Activated CD4-positive, alpha-beta T cell treated with anti-CD3 and anti-CD28 coated beads for 24 hours (primary cell): ENCODE results near the gene SOX15.
"Not testable (repeated sequence)": the region's sequence is repeated elsewhere in the genome, so short reads cannot be mapped to it uniquely, and the experiment has no call there.

Source experiments
- DNase-seq, 2 donors: peaks; one replicate each; pipeline ENCODE4 v3.0.0-alpha.2; 2020; ENCODE audit warnings: low read depth in 2 of 2

The SOX15 gene

DNA sequence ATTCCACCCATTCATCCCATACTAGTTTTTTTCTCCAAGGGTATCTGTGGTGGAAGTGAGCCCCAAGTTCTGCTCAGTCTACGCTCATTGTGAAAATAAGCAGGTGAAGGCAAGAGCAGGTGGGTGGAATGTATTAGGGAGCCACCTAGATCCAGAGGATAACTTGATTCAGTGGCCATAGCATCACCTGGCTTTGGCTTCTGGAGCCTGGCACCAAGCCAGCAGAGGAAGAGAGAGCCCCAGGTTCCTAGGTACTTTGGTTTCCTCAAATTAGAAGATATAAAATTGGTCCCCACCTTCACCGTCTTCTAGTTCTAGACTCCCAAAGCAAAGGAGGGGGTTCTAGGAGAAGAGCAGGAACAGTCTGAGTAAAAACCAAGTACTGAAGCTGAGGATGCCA, 20.7 kb upstream of the SOX15 start:
- DNase-seq, result no peak

DNA sequence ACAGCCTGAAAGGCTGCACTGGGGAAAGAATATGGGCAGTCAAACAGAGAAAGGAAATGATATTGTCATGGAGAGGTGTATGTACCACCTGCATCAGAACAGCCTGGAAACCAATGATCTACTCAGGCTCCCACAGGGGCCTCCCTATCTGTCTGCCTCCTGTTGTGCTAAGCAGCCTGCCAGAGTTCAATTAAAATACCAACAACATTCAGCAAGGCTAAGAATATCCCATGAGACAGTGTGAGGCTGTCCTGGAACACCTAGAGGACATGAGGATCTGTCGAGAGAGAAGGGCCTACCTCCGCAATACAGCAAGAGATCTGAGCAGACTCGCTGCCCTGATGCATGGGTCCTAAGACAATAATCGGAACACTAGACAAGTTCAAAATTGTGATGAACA, 16.4 kb upstream of the SOX15 start:
- DNase-seq, result no peak

DNA sequence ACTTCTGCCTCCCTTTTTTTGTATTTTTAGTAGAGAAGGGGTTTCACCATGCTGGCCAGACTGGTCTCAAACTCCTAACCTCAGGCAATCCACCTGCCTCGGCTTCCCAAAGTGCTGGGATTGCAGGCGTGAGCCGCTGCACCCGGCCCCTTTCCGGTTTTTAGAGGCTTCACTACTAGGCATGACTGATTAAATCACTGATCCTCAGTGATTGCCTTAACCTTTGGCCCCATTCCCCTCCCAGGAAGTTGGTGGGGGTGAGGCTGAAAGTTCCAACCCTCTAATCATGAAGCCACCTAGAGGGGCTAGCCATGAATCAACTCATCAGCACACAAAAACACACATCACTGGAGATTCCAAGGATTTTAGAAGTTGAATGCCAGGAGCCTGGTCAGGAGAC, 7.7 kb upstream of the SOX15 start:
- DNase-seq, result not testable (repeated sequence)

DNA sequence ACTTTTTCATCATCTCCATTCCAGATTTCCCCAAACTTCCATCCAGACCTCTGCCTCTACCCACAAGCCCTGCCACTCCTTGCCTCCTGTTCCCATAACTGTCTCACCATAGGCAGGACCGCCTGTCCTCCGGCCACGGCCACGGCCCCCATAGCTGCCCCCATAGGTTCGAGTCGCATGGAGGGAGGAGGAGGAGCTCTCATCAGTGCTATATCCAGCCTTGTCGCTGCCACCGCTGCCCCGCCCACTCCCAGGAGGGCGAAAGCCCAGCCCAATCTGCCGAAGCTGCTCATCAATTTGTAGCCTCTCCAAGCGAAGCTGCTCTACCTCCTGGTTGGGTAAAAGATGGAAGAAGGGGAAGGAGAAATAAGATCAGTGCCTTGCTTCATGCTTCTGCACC, 3.4 kb upstream of the SOX15 start:
- no peak for DNase-seq

DNA sequence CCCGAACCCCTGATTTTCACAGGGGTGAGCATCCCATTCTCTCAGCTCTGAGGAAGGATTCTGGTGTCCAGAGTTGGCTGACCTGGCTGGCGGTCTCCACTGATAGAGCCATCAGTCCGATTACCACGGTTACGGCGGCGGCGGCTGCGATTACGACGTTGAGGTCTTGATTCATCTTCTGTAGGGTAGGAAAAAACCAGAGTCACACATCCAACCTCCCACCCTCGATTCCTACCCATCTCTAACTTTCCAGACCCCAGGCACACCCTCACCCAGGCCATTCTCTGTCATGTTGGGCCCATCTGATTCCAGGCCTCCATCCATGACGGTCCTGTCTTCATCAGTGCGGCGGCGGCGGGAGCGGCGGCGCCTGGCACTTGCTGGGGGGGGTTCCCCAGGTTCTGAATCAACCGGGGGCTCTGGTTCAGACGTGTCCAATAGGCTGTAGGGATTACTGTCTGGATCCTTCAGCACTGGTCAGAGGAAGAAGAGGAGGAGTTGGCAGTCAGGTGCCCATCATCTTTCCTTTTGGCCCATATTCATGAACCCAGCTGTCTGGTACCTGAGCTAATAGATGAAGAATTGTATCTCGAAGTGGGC, 2.6 kb upstream of the SOX15 start:
- DNase-seq, result no peak

DNA sequence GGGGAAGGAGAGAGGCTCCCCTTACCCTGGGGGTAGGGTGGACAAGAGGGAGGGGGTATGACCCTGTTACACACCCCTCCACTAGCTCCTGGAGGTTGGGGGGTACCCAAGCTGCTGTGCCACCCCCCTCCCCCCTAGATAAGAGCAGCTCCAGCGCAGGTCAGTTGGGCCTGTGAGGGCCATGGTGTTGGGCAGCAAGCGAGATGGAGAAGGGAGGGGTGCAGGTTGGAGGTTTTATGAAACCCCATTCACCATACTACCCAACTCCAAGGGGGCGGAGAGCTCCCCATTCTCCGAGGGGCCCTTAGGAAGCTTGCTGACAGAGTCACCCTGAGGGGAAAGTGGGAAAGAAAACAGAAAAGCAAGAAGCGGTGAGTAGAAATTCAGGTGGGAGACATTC, 1.7 kb upstream of the SOX15 start:
- DNase-seq, result no peak

DNA sequence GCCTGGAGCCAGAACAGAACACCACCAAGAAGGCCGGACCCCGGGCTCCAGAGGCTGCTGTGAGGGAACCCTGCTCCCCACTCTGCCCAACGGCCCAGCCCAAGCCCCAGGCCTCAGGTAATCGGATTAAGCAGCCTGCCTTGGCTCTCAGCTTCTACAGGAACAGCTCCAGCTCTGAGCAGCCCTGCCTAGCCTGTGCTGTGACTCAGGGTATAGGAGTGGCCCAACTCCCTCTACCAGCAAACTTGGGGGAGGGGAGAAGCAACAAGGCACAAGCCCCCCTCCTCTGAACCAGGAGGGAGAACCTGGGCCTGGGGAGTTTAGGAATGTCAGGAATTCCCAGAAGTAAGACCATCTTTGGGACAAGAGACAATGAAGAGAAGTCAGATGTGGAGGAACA, 849 bp upstream of the SOX15 start:
- DNase-seq, result no peak

DNA sequence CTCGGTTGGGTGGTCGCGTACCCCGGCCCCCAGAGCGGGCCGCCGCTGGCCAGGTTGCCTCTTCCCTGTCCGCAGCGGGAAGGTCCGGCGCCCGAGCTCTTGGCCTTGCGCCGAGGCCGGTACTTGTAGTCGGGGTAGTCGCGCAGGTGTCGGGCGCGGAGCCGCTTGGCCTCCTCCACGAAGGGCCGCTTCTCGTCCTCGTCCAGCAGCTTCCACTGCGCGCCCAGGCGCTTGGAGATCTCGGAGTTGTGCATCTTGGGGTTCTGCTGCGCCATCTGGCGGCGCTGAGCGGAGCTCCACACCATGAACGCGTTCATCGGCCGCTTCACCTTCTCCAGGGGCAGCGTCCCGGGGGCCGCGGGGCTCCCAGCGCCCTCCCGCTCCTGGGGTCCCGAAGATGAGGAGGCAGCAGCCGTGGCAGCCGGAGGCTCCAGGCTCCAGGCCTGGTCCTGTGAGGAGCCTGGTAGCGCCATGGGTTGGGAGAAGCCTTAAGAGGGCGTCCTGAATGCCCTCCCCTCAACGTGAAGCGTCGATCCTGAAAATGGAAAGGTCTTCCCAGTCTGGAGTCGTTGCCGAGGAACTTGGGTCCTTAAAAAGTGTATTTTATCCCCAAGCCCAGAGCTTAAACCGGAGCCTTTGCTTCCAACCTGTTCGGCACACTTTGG, 558 bp downstream of the SOX15 start:
- DNase-seq, result peak; percentile 49 to 60

DNA sequence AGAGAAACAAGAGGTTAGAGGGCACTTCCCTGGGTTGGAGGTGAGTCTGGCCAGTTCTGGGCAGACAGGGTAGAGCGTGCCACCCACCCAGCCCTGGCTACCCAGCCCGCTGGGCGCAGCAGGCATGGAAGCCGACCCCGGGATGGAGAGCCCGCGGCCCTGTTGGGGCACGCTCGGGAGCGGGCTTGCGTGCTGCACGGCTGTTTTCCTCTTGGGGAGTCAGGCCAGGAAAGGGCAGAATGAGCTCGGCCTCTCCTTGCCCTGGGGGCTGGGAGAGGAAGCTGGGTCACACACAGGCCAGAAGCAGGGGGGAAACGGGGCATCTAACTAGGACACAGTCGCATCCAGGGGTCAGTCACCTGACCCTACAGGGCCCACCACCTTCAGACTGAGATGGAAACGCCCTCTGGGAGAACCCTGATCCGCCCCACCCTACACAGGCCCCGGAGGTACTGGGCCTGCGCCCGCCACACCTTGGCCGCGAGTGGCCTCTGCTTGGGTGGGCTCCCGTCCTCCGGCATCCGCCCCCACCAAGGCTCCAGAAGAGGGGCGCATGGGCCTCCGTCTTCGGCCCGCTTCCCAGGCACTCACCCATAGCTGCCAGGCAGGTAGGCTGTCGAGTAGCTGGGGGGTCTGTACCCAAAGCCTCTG, 1.2 kb downstream of the SOX15 start:
- no peak for DNase-seq

DNA sequence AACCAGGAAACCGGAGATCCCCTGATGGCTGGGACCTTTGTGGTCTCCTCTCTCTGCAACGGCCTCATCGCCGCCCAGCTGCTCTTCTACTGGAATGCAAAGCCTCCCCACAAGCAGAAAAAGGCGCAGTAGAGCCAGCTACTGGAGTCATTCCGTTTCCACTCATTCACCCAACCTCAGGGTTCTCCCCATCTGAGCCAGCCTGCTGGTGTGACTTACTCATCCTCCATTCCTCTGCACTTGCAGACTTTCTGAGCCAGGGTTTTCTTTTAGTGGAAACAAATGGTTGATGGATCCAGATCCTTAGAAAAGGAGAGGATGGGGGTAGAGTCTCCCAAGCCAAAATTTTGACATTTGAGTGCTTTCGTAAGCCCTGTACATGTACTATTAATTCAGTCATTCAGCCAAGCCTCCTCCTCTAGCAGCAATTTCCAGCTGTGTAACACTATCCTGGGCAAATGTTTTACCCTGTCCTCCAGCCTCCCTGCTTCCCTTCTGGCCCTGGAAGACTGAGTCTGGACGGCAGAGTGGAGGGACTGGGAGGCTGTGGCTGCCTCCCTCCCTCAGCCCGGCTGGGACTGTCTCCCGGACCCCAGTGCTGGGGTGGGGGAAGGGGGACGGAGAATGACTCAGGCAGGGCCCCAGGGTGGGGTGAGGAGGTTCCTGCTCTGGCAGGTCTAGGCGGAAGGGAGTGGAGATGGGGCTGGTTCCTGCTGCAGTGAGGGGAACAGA, 2.3 kb downstream of the SOX15 start:
- DNase-seq, result no peak

DNA sequence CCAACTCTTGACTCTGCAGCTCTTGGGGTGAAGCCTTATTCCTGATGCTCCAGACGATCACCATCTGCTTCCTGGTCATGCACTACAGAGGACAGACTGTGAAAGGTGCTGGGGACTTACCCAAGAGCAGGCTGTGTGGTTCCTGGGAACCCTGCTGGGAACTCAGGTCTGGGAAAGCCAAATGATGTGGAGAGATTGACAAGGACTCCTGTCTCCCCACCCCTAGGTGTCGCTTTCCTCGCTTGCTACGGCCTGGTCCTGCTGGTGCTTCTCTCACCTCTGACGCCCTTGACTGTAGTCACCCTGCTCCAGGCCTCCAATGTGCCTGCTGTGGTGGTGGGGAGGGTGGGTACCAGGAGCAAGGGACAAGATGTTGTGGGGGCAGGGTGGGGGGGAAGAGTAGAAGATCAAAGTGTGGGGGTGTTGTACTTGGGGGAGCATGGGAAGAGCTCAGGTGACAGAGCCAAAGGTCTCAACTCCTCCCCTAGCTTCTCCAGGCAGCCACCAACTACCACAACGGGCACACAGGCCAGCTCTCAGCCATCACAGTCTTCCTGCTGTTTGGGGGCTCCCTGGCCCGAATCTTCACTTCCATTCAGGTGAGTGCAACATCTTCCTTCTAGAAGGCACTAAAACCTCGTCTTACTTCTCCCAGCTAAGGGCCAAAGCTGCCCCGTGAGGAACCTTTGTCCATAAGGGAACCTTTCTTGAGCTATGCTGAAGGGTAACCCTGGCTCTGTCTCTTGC, 3.0 kb downstream of the SOX15 start:
- no peak for DNase-seq

DNA sequence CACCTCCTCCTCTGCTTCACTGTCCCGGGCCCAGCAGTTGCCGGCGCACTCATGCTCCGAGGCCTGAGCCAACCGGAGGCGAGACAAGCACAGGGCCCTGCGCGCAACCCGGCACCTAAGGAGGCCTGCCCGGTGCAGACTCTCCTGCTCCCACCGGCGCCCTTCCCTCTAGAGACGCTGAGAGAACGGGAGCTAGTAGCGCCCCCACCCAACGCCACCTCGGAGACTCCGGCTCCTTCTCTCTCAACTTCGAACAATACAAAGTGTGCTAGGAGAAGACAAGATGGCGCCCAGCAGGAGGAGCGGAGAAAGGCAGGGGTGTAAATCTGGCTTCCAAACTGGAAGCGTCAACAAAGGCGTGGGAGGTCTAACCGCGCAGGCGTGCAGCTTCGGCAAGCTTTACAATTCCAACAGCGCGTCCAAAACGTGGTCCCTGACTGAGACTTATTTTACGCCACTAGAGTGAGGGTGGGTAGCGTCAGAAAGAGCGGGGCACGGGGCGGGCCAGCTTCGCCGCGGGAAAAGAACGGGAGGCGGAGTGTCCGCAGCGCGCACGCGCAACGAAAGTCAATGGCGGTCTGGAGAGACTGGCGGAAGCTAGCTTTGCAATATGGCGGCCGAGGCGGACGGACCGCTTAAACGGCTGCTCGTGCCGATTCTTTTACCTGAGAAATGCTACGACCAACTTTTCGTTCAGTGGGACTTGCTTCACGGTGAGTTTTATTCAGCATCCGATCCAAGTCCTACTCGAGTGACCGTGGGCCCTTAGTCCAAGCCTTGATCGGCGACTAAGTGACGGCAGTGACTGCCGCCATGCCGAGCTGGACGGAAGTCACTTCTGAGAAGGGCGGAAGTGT, 6.4 kb downstream of the SOX15 start, which contains the start of gene MPDU1:
Gene MPDU1, plus strand, starts transcription at position 600 of the 857 bp plus-strand sequence. Its CDS starts 11 bp downstream, at position 611.
- DNase-seq, result peak; percentile 90 to 93

DNA sequence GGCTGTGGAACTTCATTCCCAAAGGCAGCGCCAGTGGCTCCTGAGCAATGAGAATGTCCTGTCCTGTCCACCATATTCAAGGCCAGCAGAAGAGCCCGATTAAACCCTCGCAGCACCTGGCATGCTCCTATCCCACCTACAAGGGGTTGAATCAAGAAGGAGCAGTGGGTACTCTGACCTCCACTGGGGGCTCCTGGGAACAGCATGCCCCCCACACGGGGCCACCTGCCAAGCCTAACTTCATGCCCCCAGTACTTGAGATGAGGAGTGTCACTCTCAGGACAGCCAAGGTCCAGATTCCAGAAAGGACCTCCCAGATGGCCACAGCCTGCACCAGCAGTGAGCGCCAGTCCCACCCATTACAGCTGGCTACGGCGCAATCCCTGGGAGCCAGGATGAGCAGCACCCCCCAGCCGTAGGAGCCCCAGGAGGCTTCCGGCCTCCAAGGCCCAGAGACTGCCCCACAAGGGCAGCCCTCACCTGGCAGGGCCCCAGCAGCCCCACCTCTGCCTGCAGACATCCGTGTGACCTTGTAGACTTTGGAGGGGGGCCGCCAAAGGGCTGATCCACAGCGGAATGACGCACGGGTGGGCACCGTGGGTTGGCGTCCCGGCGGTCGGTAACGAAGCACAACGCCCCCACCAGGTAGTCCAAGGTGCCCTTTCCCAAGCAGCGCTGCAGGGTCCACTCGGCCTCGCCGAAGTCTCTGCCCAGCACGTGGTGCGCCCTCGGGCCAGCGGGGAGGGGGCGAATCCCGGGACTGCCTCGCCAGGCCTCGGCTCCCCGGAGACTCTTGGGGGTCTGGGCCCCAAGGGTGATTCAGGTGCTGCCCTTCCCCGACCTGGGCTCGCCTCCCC, 7.3 kb downstream of the SOX15 start:
- DNase-seq, result no peak

DNA sequence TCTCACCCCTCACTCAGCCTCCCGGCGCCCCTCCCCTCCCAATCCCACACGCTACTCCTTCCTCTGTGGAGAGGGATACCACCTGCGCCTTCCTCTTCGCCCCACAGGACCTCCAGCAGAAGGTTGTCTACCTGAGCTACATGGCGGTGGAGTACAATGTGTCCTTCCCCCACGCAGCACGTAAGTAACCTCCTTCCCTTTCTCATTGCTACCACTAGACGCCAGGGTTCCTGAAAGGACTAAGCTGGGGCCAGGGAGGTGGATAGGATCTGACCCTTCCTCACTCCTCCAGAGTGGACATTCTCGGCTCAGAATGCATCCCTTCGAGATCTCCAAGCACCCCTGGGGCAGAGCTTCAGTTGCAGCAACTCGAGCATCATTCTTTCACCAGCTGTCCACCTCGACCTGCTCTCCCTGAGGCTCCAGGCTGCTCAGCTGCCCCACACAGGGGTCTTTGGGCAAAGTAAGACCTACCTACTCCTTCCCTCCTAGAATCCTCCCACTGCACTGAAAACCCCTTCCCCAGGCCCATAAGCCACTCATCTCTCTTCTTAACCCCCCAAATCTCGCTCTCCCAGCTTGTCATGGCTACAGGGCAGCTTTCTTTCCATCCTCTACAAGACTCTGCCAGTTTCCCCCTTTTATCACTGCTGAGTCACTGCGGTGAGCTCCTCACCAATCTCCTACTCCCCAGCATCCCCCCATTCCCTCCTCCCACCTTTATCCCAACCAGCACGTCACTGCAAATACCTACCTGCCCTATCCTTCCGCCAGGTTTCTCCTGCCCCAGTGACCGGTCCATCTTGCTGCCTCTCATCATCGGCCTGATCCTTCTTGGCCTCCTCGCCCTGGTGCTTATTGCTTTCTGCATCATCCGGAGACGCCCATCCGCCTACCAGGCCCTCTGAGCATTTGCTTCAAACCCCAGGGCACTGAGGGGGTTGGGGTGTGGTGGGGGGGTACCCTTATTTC, 9.0 kb downstream of the SOX15 start:
- no peak for DNase-seq

DNA sequence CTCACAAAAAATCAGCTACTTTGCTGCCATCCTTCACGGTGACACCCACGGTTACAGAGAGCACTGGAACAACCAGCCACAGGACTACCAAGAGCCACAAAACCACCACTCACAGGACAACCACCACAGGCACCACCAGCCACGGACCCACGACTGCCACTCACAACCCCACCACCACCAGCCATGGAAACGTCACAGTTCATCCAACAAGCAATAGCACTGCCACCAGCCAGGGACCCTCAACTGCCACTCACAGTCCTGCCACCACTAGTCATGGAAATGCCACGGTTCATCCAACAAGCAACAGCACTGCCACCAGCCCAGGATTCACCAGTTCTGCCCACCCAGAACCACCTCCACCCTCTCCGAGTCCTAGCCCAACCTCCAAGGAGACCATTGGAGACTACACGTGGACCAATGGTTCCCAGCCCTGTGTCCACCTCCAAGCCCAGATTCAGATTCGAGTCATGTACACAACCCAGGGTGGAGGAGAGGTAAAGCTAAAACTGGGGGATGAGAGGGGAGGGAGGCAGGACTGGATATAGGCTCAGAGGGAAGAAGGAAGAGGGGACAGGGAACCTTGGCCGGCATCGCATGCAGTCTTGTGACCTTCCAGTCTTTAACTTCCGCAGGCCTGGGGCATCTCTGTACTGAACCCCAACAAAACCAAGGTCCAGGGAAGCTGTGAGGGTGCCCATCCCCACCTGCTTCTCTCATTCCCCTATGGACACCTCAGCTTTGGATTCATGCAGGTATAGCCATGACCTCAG, 9.9 kb downstream of the SOX15 start:
- DNase-seq, result no peak

DNA sequence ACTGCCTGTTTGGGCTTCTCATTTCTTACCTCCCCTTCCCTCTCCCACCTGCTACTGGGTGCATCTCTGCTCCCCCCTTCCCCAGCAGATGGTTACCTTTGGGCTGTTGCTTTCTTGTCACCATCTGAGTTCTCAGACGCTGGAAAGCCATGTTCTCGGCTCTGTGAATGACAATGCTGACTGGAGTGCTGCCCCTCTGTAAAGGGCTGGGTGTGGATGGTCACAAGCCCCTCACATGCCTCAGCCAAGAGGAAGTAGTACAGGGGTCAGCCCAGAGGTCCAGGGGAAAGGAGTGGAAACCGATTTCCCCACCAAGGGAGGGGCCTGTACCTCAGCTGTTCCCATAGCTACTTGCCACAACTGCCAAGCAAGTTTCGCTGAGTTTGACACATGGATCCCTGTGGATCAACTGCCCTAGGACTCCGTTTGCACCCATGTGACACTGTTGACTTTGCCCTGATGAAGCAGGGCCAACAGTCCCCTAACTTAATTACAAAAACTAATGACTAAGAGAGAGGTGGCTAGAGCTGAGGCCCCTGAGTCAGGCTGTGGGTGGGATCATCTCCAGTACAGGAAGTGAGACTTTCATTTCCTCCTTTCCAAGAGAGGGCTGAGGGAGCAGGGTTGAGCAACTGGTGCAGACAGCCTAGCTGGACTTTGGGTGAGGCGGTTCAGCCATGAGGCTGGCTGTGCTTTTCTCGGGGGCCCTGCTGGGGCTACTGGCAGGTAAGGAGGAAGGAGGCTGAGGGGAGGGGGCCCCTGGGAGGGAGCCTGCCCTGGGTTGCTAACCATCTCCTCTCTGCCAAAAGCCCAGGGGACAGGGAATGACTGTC, 10.7 kb downstream of the SOX15 start, which contains the start of gene CD68:
Gene CD68, plus strand, starts transcription at position 638 of the 833 bp plus-strand sequence. Its CDS starts 40 bp downstream, at position 678.
- peak; percentile 60 to 66 for DNase-seq
